H9 (cell line): ENCODE data around the gene ALG8. TPM values are rescaled to one million over a fixed set of nuclear protein-coding genes. Genes with fewer than 3 reads are reported as not detected.

Source experiments
- DNase-seq: peaks from one replicate; pipeline ENCODE4 v3.0.0-alpha.2; 2017
- H2AFZ ChIP-seq: one replicate; pipeline ENCODE4 v1.6.1; 2013; ENCODE audit warnings: mild to moderate bottlenecking, low read length, control low read depth, moderate library complexity
- H2AK5ac ChIP-seq: 2 replicates; pipeline ENCODE4 v1.6.1; 2013; ENCODE audit warnings: low read length, control low read depth, mixed read lengths; ENCODE audit not compliant: insufficient read length
- H2BK120ac ChIP-seq: one replicate; pipeline ENCODE4 v1.6.1; 2013; ENCODE audit warnings: low read depth, mild to moderate bottlenecking, low read length, control low read depth, inconsistent platforms; ENCODE audit not compliant: poor library complexity, severe bottlenecking
- H2BK12ac ChIP-seq: 2 replicates; pipeline ENCODE4 v1.6.1; 2013; ENCODE audit warnings: low read length, control low read depth, mixed read lengths, low read depth; ENCODE audit not compliant: insufficient read length
- H2BK15ac ChIP-seq: 2 replicates; pipeline ENCODE4 v1.6.1; 2013; ENCODE audit warnings: low read depth, low read length, control low read depth
- H2BK20ac ChIP-seq: one replicate; pipeline ENCODE4 v1.6.1; 2013; ENCODE audit warnings: low read depth, mild to moderate bottlenecking, low read length, control low read depth, inconsistent platforms; ENCODE audit not compliant: poor library complexity, severe bottlenecking
- H2BK5ac ChIP-seq: 2 replicates; pipeline ENCODE4 v1.6.1; 2013; ENCODE audit warnings: low read length, control low read depth, mixed read lengths; ENCODE audit not compliant: insufficient read length
- H3K14ac ChIP-seq: 2 replicates; pipeline ENCODE4 v1.6.1; 2013; ENCODE audit warnings: low read length, control low read depth; ENCODE audit not compliant: insufficient read depth
- H3K18ac ChIP-seq: 2 replicates; pipeline ENCODE4 v1.6.1; 2013; ENCODE audit warnings: low read depth, mild to moderate bottlenecking, mixed read lengths, low read length, control low read depth; ENCODE audit not compliant: insufficient read length
- H3K23ac ChIP-seq: 2 replicates; pipeline ENCODE4 v1.6.1; 2013; ENCODE audit warnings: low read length, control low read depth, mixed read lengths, low read depth; ENCODE audit not compliant: insufficient read length
- H3K23me2 ChIP-seq: 2 replicates; pipeline ENCODE4 v1.6.1; 2013; ENCODE audit warnings: low read depth, mild to moderate bottlenecking, mixed read lengths, low read length, control low read depth; ENCODE audit not compliant: insufficient read length, poor library complexity, severe bottlenecking
- H3K27ac ChIP-seq: 2 replicates; pipeline ENCODE4 v1.5.1; 2013; ENCODE audit warnings: low read length, control low read depth, mixed read lengths, low read depth; ENCODE audit not compliant: insufficient read length
- H3K27me3 ChIP-seq: 2 replicates; pipeline ENCODE4 v1.6.1; 2013; ENCODE audit warnings: low read length, control low read depth, inconsistent platforms; ENCODE audit not compliant: insufficient read depth
- H3K4ac ChIP-seq: 2 replicates; pipeline ENCODE4 v1.6.1; 2013; ENCODE audit warnings: low read depth, mild to moderate bottlenecking, control low read depth, inconsistent platforms, low read length, moderate library complexity
- H3K4me1 ChIP-seq: 2 replicates; pipeline ENCODE4 v1.6.1; 2013; ENCODE audit warnings: low read length, control low read depth, inconsistent platforms; ENCODE audit not compliant: insufficient read depth
- H3K4me2 ChIP-seq: 2 replicates; pipeline ENCODE4 v1.6.1; 2013; ENCODE audit warnings: low read length, control low read depth, mixed read lengths; ENCODE audit not compliant: insufficient read length, insufficient read depth
- H3K56ac ChIP-seq: 2 replicates; pipeline ENCODE4 v1.6.1; 2013; ENCODE audit warnings: low read depth, mild to moderate bottlenecking, mixed read lengths, low read length, control low read depth; ENCODE audit not compliant: insufficient read length
- H3K79me1 ChIP-seq: 2 replicates; pipeline ENCODE4 v1.6.1; 2013; ENCODE audit warnings: low read depth, mild to moderate bottlenecking, moderate library complexity, low read length, control low read depth, inconsistent platforms; ENCODE audit not compliant: insufficient read depth, poor library complexity, severe bottlenecking
- H3K79me2 ChIP-seq: 2 replicates; pipeline ENCODE4 v1.6.1; 2013; ENCODE audit warnings: low read length, control low read depth, inconsistent platforms; ENCODE audit not compliant: insufficient read depth
- H3K9ac ChIP-seq: 2 replicates; pipeline ENCODE4 v1.6.1; 2013; ENCODE audit warnings: low read length, control low read depth, mixed read lengths; ENCODE audit not compliant: insufficient read length; ENCODE audit errors: extremely low read depth
- H3K9me3 ChIP-seq: one replicate; pipeline ENCODE4 v1.6.1; 2013; ENCODE audit warnings: low read depth, low read length, inconsistent platforms; ENCODE audit not compliant: control insufficient read depth
- H3T11ph ChIP-seq: one replicate; pipeline ENCODE4 v1.6.1; 2013; ENCODE audit warnings: mild to moderate bottlenecking, low read length, control low read depth, inconsistent platforms
- H4K20me1 ChIP-seq: one replicate; pipeline ENCODE4 v1.6.1; 2013; ENCODE audit not compliant: control insufficient read depth, insufficient read length, insufficient read depth
- H4K5ac ChIP-seq: 2 replicates; pipeline ENCODE4 v1.6.1; 2013; ENCODE audit warnings: low read depth, mild to moderate bottlenecking, mixed read lengths, low read length, control low read depth; ENCODE audit not compliant: insufficient read length
- H4K8ac ChIP-seq: replicated peaks from 2 replicates; pipeline ENCODE4 v1.6.1; 2013; ENCODE audit warnings: low read length, control low read depth, mixed read lengths, low read depth; ENCODE audit not compliant: insufficient read length
- H4K91ac ChIP-seq: 2 replicates; pipeline ENCODE4 v1.6.1; 2013; ENCODE audit warnings: low read depth, mild to moderate bottlenecking, moderate library complexity, mixed read lengths, low read length, control low read depth; ENCODE audit not compliant: insufficient read length
- H3K27ac Mint-ChIP-seq, 3 experiments: 2 replicates in 2 of 3; 3 replicates in 1 of 3; pipeline ENCODE4 v1.8.0; 2020 to 2021; ENCODE audit warnings: mixed read lengths in 3 of 3, mild to moderate bottlenecking in 1 of 3, moderate library complexity in 1 of 3
- H3K27me3 Mint-ChIP-seq: 2 replicates; pipeline ENCODE4 v1.8.0; 2021; ENCODE audit warnings: low read depth, mild to moderate bottlenecking, moderate library complexity, mixed read lengths
- H3K36me3 Mint-ChIP-seq, 3 experiments: 2 replicates in 2 of 3; 3 replicates in 1 of 3; pipeline ENCODE4 v1.8.0; 2020 to 2021; ENCODE audit warnings: low read depth in 3 of 3, mixed read lengths in 3 of 3; ENCODE audit not compliant: insufficient read depth in 1 of 3
- H3K4me1 Mint-ChIP-seq, 2 experiments: 2 replicates each; pipeline ENCODE4 v1.8.0; 2020; ENCODE audit warnings: mixed read lengths in 2 of 2
- H3K4me3 Mint-ChIP-seq, 2 experiments: 2 replicates in 1 of 2; 3 replicates in 1 of 2; pipeline ENCODE4 v1.8.0; 2020 to 2021; ENCODE audit warnings: mild to moderate bottlenecking in 2 of 2, mixed read lengths in 2 of 2, moderate library complexity in 1 of 2
- H3K9me3 Mint-ChIP-seq, 2 experiments: 2 replicates in 1 of 2; 3 replicates in 1 of 2; pipeline ENCODE4 v1.8.0; 2020; ENCODE audit warnings: mild to moderate bottlenecking in 2 of 2, mixed read lengths in 2 of 2, moderate library complexity in 1 of 2
- CTCF ChIP-seq: fragments of 200-600 bp; sonication (generic); conservative IDR thresholded peaks from 3 replicates; pipeline ENCODE4 v1.8.0; 2021; ENCODE audit warnings: antibody characterized with exemption, mild to moderate bottlenecking
- WGBS: extraction: QIAGEN DNeasy Blood & Tissue Kit; methylation state at CpG from one replicate; pipeline ENCODE4 v1.1.7; 2013; ENCODE audit warnings: missing lambda C conversion rate, low lambda C conversion rate, mixed read lengths; ENCODE audit not compliant: insufficient read length; ENCODE audit errors: extremely low coverage; 5-methylcytosine and 5-hydroxymethylcytosine counted together
- total RNA-seq: library from RNA; stranded (reverse); gene quantifications from 2 replicates; pipeline ENCODE4 v1.2.1, GENCODE V29; 2021

Gene ALG8
- total RNA-seq, 1 experiment from 2014 or later: 77.5 TPM

DNA sequence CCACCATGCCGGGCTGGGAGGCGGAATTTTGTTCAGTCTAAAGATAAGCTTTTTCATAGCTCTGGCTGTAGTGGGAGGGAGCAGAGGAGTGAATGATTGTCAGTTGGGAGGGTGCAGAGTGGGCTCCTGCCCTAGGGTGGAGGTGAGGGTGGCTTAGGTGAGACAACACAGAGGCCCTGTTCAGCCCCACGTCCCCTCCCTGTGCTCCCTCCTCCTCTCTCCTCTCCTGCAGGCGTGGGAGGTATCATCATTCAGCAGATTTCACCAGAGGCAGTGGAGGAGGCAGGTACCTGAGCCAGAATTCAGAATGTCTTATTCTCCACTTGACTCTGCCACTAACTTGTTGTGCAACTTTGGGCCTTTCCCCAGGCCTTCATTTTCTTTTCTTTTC lies 77.5 kb downstream of the ALG8 start:
- Histone ChIP-seq H4K5ac (no peak overlapping the region), H2BK12ac (no peak overlapping the region), H3K9me3 (no peaks in the 10 kb centered on the region), H3K4me1 (no peaks in the 10 kb centered on the region), H4K20me1 (no peaks in the 10 kb centered on the region), H3K23me2 (no peaks in the 10 kb centered on the region), H2BK15ac (no peak overlapping the region), H3K79me1 (no peaks in the 10 kb centered on the region), H3K56ac (no peak overlapping the region), H3K9ac (no peak overlapping the region), H2AFZ (no peak overlapping the region), H3K18ac (no peak overlapping the region), H4K8ac (no peak overlapping the region), H3K79me2 (no peaks in the 10 kb centered on the region), H2BK20ac (no peak overlapping the region), H3T11ph (no peak overlapping the region), H4K91ac (no peak overlapping the region), H2AK5ac (no peak overlapping the region), H2BK5ac (no peak overlapping the region), H3K4me2 (no peak overlapping the region), H3K14ac (no peak overlapping the region), H3K27ac (no peak overlapping the region), H3K27me3 (no peaks in the 10 kb centered on the region), H3K23ac (no peak overlapping the region), H2BK120ac (no peak overlapping the region), H3K4ac (no peak overlapping the region)
- TF ChIP-seq CTCF: no peak
- Mint-ChIP-seq H3K27me3 (no peaks in the 10 kb centered on the region), H3K4me1 (no peaks in the 10 kb centered on the region), H3K4me3 (no peak overlapping the region), H3K27ac (no peak overlapping the region), H3K9me3 (no peaks in the 10 kb centered on the region), H3K36me3 (peaks cover 0 to 3% (median 0%) of the 10 kb centered on the region in 3 experiments; a peak in 2 of 7 replicates)
- DNase-seq: no peak
- no CpG with 5 or more reads among the region's 4 CpGs for WGBS
